ENCODE data around the gene PTTG1.
"Not testable (repeated sequence)": the region's sequence is repeated elsewhere in the genome, so short reads cannot be mapped to it uniquely, and the experiment has no call there.

Gene PTTG1

DNA sequence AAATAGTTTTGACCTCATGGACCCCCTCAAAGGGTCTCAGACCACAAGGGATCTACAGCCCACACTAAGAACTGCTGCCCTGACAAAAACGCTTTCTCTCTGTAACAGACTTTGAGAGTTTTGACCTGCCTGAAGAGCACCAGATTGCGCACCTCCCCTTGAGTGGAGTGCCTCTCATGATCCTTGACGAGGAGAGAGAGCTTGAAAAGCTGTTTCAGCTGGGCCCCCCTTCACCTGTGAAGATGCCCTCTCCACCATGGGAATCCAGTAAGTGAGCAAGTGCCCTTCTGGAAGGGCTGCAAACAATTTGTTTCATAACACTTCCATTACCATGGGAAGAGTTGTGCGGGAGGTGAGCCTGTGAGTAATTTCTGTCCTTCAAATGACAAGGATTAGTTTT, 6.0 kb downstream of the PTTG1 start:
- no peak for DNase-seq

DNA sequence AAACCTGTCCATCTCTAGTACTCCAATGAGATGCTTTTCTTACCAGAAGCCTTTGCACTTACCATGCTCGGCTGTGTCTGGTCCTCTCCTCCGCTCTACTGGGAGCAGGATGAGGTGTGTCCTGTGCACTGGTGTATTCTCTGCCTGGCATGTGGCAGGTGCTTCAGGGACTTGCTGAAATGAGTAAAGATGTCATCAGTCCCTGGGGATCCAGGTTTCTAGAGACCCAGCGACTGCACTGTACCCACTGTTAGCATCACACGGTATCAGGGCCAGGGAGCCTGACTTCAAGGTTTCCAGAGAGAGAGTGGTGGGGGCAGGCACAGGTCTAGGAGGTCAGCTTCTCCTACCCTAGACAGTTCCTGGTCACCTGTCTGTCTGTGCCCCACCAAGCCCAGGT, 10.5 kb downstream of the PTTG1 start:
- no peak for DNase-seq

DNA sequence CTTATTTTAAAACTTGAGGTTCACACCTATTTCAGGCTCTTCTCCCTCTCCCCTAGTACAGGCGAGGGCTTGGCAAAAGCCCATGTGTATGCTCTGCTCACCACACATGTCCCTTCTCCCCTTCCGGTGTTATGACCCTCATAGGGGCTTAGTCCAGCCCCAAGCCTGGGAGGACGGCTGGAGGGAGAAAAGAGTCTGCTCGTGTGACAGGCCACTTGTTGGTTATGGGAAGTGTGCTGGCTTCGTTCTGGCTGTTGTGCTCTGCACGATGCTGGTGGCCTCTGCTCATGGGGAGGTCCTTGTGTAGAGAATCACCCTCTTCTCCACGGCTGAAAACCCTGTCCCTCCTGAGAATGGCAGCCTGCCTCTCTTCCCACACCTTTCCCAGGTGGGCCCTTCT, 11.1 kb downstream of the PTTG1 start:
- no peak for DNase-seq

DNA sequence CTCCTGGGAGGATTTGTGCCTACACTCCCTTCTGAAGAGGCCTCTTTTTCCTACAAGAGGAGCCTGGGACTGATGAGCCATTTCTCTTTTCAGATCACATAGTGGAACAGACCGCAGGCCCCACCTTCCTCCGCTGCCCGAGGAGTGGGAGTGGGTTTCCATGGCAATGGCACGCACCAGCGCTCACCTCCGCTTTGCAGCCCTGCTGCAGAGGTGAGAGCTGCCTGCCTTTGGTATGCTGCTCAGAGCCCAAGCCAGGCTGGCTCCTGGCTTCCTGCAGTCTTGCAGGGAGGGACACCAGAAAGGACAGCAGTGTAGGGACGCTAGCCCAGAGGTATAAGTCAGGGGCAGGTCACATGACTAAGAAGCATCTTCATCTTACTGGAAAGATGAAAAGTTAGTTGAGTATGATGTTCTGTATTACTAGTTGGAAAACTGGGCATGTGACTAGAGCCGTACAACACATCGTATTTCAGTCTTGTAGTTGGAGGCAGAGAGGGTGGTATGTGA, 12.4 kb downstream of the PTTG1 start:
- DNase-seq: peak; percentile 4

DNA sequence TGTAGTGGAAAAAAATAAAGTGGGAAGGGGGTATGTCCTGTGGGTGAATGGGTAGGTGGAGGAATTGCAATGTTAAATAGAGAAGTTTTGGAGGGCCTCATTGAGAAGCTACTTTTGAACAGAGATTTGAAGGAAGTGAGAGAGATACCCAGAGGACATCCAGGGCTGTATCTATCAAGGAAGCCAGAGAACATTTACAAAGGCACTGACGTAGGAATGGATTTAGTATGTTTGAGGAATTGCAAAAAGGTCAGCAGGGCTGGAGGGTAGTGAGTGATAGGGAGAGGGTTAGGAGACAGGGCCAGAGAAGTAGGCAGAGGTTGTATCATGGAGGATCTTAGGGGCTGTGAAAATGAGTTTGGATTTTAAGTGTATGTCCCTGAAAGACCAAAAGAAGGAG, 13.9 kb downstream of the PTTG1 start:
- no peak for DNase-seq

DNA sequence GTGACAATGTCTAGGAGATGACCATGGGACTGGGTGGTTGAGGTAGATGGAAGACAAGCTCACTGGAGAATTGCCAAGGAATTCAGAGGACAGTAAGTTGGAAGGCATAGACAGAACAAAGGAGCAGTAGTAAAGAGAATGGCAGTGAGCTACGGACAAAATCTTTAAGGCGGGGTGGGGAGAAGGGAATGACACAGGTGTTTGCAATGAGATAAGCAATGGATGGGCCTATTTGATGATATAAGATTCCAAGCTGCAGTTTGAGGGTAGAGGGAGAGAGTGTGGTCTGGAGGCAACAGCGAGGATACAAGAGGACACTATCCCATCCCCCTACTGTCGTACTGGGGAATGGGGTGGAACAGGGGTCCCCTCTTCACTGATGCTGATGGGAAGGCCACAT, 14.4 kb downstream of the PTTG1 start:
- no peak for DNase-seq

DNA sequence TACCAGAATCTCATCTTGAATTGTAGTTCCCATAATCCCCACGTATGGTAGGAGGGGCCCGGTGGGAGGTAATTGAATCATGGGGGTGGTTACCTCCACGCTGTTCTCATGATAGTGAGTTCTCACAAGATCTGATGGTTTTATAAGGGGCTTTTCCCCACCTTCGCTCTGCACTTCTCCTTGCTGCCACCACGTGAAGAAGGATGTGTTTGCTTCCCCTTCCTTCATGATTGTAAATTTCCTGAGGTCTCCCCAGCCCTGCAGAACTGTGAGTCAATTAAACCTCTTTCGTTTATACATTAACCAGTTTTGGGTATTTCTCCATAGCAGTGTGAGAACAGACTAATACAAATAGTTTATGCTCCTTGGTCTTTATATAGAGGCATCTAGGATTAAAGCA, 15.0 kb downstream of the PTTG1 start:
- not testable (repeated sequence) for DNase-seq

DNA sequence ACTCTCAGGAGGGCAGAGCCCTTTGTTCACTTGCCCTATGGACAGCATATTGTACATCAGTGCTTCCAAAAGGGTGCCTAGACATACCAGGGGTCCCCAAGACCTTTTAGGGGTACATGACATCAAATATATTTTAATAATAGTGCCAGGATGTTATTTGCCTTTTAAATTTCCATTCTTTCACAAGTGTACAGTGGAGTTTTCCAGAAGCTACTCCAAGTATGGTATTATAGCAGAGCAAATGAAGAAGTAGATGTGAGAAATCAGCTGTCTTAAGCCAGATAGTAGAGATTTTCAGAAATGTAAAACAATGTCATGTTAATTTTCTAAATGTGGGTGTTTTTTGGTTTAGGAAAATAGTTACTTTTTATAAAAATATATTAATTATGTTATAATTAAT, 15.6 kb downstream of the PTTG1 start:
- DNase-seq: no peak

DNA sequence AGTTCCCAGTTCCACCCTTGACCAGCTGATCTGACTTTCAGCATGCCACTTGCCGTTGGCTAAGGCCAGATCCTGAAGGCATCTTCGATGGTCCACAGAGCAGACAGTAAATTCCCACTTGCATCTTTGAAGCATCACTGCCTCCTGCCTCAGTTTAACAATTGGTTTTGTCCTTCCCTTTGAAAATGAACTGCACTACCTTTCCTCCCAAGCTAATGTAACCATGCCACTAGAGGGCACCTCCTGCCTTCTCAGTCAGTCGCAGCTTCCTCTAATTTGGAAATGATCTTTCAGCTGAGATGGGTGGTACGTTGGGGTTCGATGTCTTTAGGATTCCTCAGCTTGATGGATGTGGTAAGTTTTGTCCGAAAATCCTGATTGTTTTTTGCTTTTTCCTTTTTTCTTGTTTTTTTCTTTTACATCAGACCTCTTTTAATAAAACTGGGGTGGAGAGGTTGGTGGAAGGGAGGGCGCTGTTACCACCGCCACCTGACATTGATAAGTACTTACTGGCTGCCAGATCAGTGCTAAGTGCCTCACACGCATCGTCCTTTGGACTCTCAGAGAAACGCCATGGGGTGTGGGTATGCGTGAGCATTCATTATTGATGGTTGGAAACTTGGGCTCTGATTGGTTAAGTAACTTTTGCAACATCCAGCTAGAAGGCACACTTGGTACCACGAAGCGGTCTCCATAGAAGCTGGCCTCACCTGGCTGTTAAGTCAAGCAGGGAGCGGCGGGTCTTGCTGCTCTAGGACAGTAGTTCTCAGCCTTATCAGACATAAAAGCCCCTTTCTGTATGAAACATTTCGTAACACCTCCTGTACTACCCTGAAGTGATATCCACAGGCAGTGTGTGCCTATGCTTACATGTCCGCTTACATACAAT, 16.9 kb downstream of the PTTG1 start:
- DNase-seq: peak; percentile 44

DNA sequence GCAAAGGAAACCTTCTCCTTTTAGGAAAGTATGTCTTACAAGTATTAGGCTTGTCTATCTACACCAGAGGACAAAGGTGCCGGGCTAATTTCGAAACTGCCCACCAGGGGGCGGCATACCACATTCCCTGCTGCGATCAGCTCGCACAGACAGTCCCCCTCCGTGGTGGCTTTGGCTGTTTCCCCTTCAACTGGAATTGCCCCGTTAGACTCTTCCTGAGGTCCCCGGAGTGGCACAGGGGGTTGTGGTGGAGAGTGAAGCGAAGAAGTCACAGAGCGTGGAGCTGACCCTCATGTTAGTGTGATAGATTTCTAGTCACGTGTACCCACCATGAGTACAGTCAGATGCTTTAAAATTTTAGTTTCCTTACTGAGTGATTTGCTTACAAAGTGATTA, 17.5 kb downstream of the PTTG1 start:
- peak; percentile 53 for DNase-seq

DNA sequence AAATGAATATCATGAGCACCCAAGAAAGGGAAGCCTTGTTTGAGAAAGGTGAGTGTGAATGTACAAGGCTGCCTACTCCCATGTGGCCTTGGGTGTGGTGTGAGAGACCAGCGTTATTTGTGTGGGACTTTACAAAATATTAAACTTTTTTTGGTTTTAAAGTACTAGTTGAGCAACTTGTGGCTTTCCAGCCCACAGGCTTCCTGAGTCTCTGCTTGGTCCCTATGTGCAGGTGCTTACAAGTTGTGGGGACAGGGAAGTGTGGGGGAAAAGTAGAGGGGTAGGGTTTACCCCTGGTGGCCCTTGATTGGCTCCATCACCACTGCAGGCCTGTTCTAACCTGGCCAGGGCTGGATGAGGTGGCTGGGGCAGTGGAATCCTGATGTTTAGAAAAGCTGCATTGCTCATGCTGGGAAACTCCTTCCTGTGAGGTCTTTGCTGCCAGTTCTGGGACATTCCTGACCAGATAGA, 19.7 kb downstream of the PTTG1 start:
- no peak for DNase-seq

DNA sequence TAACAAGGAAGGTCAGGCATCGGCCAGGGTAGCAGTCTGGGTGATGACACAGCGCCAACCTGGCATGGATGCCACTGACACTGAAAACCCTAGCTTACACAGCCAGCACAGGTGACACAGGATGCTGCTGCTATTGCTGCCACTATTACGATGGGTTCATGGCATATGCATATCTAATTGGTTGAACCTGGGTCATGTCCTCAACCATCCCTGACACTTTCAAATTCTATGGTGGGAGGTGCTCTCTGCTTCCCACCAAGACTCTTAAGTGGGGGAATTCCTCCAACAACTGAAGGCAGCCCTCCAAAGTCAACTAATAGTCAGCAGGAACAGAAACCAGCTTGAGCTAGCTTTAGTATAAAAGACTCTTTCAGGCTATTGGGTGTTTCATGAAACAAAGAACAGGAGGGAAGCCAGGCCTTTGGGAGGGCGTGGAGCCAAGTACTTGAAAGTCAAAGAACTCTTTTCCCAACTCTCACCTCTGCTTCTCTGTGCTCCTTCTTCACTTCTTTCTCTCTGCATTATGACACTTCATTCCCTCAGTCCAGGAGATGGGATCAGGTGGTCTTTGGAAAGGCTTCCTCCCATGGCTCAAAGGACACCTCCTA, 21.3 kb downstream of the PTTG1 start:
- DNase-seq: no peak

DNA sequence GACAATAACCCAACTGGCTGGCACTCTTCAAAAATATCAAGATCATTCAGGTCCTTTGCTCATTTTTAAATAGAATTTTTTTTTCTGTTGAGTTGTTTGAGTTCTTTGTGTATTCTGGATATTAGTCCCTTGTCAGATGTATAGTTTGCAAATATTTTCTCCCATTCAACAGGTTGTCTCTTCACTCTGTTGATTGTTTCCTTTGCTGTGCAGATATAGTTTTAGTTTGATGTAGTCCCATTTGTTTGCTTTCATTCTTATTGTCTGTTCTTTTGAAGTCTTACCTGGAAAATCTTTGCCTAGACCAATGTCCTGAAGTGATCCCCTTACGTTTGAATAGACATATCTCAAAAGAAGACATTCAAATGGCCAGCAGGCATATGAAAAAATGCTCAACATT, 22.8 kb downstream of the PTTG1 start:
- no peak for DNase-seq

DNA sequence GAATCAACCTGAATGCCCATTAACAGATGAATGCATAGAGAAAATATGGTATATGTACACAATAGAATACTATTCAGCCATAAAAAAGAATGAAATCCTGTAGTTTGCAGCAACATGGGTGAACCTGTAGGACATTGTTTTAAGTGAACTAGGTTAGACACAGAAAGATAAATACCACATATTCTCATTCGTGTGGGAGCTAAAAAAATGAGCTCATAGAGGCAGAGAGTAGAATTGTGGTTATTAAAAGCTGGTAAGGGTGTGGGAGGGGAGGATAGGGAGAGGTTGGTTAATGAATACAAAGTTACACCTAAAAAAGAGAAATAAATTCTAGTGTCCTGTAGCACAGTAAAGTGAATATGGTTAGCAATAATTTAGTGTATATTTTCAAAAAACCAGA, 23.5 kb downstream of the PTTG1 start:
- no peak for DNase-seq

DNA sequence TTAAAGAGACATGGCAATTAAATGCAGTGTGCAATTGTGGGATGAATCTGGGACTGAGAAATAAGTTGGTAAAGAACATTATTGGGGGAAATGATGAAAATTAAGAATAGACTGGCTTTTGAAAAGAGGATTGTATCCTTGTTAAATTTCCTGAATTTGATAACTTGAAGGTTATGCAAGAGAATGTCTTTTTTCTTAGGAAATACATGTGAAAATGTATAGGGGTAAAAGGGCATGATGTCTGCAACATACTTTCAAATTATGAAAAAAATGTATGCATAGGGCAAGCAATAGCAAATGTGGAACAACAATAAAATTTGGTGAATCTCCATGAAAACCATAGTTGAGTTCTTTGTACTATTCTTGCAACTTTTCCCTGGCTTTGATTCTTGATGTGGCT, 24.1 kb downstream of the PTTG1 start:
- no peak for DNase-seq

DNA sequence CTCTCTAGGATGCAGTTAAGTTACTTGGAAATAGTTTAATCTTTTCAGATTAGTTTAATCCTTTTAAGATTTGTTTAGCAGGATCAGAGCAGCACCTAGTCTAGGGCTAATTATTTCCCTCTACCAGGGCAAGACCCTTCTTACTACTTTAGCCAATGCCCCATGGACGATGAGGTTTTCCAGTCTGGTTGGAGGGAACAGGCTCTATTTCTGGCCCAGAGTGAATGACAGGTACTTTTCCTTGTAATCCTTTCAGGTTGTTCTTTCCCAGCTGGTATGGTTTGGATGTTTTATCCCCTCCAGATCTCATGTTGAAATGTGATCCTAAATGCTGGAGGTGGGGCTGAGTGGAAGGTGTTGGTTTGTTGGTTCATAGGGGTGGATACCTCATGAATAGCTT, 27.2 kb downstream of the PTTG1 start:
- no peak for DNase-seq

DNA sequence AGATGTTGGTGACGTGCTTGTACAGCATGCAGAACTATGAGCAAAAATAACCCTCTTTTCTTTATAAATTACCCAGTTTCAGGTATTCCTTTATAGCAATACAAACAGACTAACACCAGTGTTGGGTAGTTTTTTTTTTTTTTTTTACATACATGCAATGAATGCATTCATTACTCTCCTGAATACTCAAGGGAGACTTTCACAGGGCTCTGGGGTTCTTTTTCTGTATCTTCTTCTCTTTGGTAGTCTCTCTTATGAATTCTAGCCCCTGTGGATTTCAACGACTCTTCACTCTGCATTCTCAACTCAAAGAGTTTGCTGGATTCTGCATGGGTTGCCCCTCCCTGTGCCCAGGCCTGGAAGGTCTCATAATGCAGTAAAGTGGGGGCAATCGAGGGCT, 27.8 kb downstream of the PTTG1 start:
- DNase-seq: no peak

DNA sequence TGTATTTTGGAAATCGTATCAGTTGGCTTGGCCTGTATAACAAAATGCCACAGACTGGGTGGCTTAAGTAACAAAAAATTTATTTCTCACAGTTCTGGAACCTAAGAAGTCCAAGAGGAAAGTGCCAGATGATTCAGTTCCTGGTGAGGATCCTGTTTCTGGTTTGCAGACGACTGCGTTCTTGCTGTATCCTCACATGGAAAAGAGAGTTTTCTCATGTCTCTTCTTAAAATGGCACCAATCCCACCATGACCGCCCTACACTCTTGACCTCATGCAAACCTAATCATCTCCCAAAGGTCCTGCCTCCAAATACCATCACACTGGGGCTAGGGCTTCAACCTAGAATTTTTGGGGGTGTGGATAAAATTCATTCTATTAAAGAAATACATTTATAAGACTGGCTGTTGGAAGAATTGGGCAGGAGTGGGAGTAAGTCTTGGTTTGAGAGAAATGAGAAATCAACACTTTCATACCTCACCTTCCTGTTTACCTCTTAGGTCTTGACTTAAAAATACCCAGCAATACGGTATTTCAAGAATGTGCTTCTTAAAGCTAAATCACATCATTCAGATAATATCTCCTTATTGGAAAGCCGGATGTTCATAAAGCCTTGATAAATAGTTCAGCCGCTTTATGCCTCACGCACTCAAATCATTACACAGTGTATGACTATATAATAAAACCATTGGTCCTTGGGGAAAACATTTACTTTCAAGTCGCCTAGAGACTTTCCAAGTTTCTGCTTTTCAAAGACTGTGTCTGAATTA, 28.7 kb downstream of the PTTG1 start:
- no peak for DNase-seq

DNA sequence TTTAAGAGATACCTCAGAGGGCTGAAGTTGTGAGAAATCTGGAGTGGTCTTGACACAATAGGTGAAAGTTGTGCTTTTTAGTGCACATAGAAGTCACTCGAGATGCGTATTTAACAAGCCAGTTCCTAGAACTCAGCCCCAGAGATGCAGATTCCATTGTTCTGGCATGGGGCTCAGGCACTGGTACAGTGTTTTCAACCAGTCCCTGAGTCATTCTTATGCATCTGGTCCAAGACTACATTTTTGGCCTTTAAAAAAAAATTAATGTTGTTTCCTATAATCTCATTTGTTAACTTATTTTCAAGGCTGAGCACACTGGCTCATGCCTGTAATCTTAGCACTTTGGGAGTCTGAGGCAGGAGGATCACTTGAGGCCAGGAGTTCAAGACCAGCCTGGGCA, 29.6 kb downstream of the PTTG1 start:
- DNase-seq: no peak

DNA sequence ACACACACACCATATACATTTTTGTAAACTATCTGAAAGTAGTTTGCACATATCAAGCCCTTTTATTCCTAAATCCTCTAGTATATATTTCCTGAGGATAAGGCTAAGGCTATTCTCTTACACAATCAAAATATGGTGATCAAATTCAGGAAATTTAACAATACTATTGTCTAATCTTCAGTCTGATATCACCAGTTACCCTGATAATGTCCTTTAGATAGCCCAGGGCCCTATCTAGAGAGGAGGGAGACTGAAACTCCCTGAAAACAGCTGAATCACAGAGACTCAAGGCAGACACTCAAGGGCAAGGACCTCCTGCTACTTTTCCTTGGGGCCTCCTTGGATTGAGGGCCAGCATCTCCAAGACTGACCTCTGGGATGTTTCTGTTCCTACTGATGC, 30.4 kb downstream of the PTTG1 start:
- no peak for DNase-seq

DNA sequence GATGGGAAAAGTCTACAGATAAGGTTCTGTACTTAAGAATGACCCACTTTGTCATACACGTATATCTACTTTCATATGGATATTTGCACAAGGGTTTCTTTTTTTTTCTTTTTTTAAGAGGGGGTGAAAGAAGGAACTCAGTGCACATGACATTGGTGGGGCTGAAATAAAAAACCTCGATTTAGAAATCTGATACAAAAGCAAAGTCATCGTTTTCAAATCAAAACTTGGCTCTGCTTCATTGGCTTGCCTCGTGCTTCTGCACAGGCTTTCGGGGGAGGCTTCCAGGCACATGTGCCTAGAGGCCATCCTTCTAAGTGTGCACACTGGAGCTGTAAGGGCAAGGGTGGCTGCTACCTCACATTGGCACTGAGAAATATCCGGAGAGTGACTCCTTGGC, 31.1 kb downstream of the PTTG1 start:
- no peak for DNase-seq

DNA sequence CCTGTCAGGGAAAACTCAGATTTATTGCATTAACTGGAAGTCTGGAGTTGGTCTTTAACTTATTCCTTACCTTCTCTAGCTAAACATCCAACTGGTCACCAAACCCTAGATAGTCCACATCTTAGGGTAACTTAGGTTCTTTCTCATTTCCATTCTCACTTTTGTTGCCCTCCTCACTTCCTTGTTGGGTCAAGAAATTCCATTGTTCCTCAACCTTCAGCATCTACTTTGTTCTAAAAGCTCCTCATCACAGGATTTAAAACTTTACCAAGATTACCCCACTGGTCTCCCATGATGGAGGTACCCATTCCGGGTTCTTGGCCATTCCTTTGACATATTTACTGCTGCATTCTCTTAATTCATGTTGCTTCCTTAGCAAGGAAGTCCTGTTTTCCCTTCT, 32.1 kb downstream of the PTTG1 start:
- DNase-seq: no peak

DNA sequence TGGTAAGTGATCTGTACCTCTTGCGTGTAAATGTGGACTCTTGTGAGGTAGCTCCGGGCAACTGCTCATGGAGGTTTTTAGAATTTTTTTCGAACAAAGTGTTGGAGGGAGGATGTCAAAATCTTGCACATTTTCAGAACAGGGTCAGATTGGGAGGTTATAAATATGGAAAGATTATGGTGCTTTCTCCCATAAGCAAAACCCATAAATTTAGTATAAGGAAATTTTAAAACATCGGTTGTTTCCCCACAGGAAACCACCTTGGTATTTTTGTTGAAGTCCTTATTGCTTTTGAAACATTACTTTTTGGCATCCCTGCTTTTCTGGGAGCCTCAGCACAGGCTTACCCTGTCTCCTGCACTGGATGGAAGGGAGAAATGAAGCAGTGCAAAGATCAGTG, 33.9 kb downstream of the PTTG1 start:
- DNase-seq: no peak
